Lung (tissue), 12 donors: ENCODE results near the gene ADGRG6. TPM values are rescaled to one million over a fixed set of nuclear protein-coding genes. Genes with fewer than 3 reads are reported as not detected.

Experiments used
- ATAC-seq: fragments of 200-7000 bp; cut with Tn5 transposase; one replicate; pipeline ENCODE4 v1.9.1; 2020; ENCODE audit warnings: moderate number of reproducible peaks; ENCODE audit not compliant: insufficient read depth, low FRiP score
- DNase-seq, 3 donors: peaks; one replicate each; pipeline ENCODE4 v3.0.0-alpha.2; 2013 to 2017
- H3K27ac ChIP-seq, 2 donors: one replicate each; pipeline ENCODE4 v1.5.1; 2013; ENCODE audit warnings: mild to moderate bottlenecking in 2 of 2, moderate library complexity in 2 of 2, control low read depth in 1 of 2, inconsistent platforms in 1 of 2, low read depth in 1 of 2, low read length in 1 of 2
- H3K27me3 ChIP-seq, 3 donors: one replicate each; pipeline ENCODE4 v1.5.1; 2013; ENCODE audit warnings: low read length in 2 of 3; ENCODE audit not compliant: control insufficient read depth in 3 of 3, insufficient read depth in 3 of 3
- H3K36me3 ChIP-seq, 4 donors: one replicate each; pipeline ENCODE4 v1.5.1; 2013; ENCODE audit warnings: low read length in 4 of 4, mild to moderate bottlenecking in 1 of 4, moderate library complexity in 1 of 4; ENCODE audit not compliant: control insufficient read depth in 4 of 4, insufficient read depth in 4 of 4
- H3K4me1 ChIP-seq, 5 donors: one replicate each; pipeline ENCODE4 v1.5.1; 2013; ENCODE audit warnings: low read length in 5 of 5, mild to moderate bottlenecking in 2 of 5, moderate library complexity in 1 of 5; ENCODE audit not compliant: control insufficient read depth in 5 of 5, insufficient read depth in 5 of 5
- H3K4me3 ChIP-seq: one replicate; pipeline ENCODE4 v1.5.1; 2013; ENCODE audit warnings: mild to moderate bottlenecking, control low read depth, moderate library complexity
- H3K9ac ChIP-seq, 2 donors: one replicate each; pipeline ENCODE4 v1.5.1; 2013; ENCODE audit warnings: low read length in 2 of 2, control low read depth in 1 of 2; ENCODE audit not compliant: insufficient read depth in 1 of 2
- H3K9me3 ChIP-seq, 4 donors: one replicate each; pipeline ENCODE4 v1.5.1; 2013; ENCODE audit warnings: low read length in 3 of 4, mild to moderate bottlenecking in 1 of 4, moderate library complexity in 1 of 4; ENCODE audit not compliant: control insufficient read depth in 4 of 4, insufficient read depth in 3 of 4
- WGBS, 2 donors: extraction: QIAGEN DNeasy Blood & Tissue Kit; methylation state at CpG; one replicate each; pipeline ENCODE4 v1.1.7; 2013; 5-methylcytosine and 5-hydroxymethylcytosine counted together
- polyA plus RNA-seq, 2 donors: library from polyadenylated mRNA; stranded (reverse); fragments of 200-250 nt; gene quantifications; one replicate each; pipeline ENCODE4 v1.2.1, GENCODE V29; 2013
- total RNA-seq, 2 donors: library from RNA; depleted of rRNA in 1 of 2; stranded (reverse); fragments of >200 nt in 1 of 2; gene quantifications; one replicate each; pipeline ENCODE4 v1.2.1, GENCODE V29; 2014 to 2021
- TF ChIP-seq, protein P1 (sequence below): IDR thresholded peaks from 2 replicates; pipeline ENCODE4 v1.5.1; 2012; ENCODE audit warnings: mild to moderate bottlenecking; ENCODE audit errors: control extremely low read depth, extremely low read depth
- donor health status: control.
- donor health status: control.
- donor health status: Bipolar disorder and iron deficiency.
- donor health status: healthy.
- donor health status: DM: yes; HTN: yes; CAD: no.

The ADGRG6 gene
- total and polyA plus RNA-seq, 4 donors, result 6.4 to 177 (median 12.9) TPM

- Histone ChIP-seq H3K4me1 (peaks cover 0 to 63% (median 7%) of the 10 kb centered on the region in 5 donors), H3K9ac (no peak overlapping the region), H3K27me3 (no peaks in the 10 kb centered on the region), H3K36me3 (no peaks in the 10 kb centered on the region), H3K4me3 (no peak overlapping the region), H3K27ac (no peak overlapping the region), H3K9me3 (no peaks in the 10 kb centered on the region)
- TF ChIP-seq, protein P1, sequence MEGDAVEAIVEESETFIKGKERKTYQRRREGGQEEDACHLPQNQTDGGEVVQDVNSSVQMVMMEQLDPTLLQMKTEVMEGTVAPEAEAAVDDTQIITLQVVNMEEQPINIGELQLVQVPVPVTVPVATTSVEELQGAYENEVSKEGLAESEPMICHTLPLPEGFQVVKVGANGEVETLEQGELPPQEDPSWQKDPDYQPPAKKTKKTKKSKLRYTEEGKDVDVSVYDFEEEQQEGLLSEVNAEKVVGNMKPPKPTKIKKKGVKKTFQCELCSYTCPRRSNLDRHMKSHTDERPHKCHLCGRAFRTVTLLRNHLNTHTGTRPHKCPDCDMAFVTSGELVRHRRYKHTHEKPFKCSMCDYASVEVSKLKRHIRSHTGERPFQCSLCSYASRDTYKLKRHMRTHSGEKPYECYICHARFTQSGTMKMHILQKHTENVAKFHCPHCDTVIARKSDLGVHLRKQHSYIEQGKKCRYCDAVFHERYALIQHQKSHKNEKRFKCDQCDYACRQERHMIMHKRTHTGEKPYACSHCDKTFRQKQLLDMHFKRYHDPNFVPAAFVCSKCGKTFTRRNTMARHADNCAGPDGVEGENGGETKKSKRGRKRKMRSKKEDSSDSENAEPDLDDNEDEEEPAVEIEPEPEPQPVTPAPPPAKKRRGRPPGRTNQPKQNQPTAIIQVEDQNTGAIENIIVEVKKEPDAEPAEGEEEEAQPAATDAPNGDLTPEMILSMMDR, result no peak
- ATAC-seq (no peak), DNase-seq (no peak)
- WGBS, 2 donors, result 79 to 85% methylated on average over 3 of the region's 3 CpGs
Observed at GRCh38 chr6:142329486-142330113, 27.8 kb downstream of the ADGRG6 start.

GRCh38 chr6:142331075-142331551, 29.3 kb downstream of the ADGRG6 start:
- TF ChIP-seq, protein P1, result no peak
- peak overlapping the region in 1 of 2 donors; percentile 40 for H3K9ac ChIP-seq
- ATAC-seq, result no peak
- H3K9me3 ChIP-seq, result no peaks in the 10 kb centered on the region
- peaks cover 0 to 75% (median 8%) of the 10 kb centered on the region in 5 donors for H3K4me1 ChIP-seq
- H3K27ac ChIP-seq, result no peak overlapping the region
- peak in 1 of 3 donors; percentile 76 for DNase-seq
- H3K36me3 ChIP-seq, result no peaks in the 10 kb centered on the region
- 74 to 85% methylated on average over 2 of the region's 2 CpGs for WGBS, 2 donors
- no peak overlapping the region for H3K4me3 ChIP-seq
- H3K27me3 ChIP-seq, result no peaks in the 10 kb centered on the region

- H3K4me3 ChIP-seq, result no peak overlapping the region
- H3K4me1 ChIP-seq, result peaks cover 0 to 76% (median 8%) of the 10 kb centered on the region in 5 donors
- H3K36me3 ChIP-seq, result no peaks in the 10 kb centered on the region
- no peaks in the 10 kb centered on the region for H3K27me3 ChIP-seq
- no peak overlapping the region for H3K27ac ChIP-seq
- no peak for DNase-seq
- H3K9ac ChIP-seq, result peak overlapping the region in 1 of 2 donors; percentile 40
- H3K9me3 ChIP-seq, result no peaks in the 10 kb centered on the region
- 79 to 90% methylated on average over 3 of the region's 3 CpGs for WGBS, 2 donors
- ATAC-seq, result no peak
- TF ChIP-seq, protein P1, result no peak
Observed at GRCh38 chr6:142331601-142332000, 29.8 kb downstream of the ADGRG6 start.
